AG04449 (cell line): ENCODE measurements around the gene GAS2L1.

Experiments
- CTCF ChIA-PET: fragments of 350-600 bp; formaldehyde crosslinking; extraction: SDS; loops from one replicate; lab custom pipeline; 2021; ENCODE audit warnings: antibody characterized with exemption; lab: Yijun Ruan, JAX
- POLR2A ChIA-PET: fragments of 400-600, 350-600 bp; formaldehyde crosslinking; extraction: SDS; loops from one replicate; lab custom pipeline; 2020; ENCODE audit warnings: antibody characterized with exemption, inconsistent platforms; lab: Yijun Ruan, JAX
- DNase-seq: peaks from one replicate; pipeline ENCODE4 v3.0.0-alpha.2; 2010; ENCODE audit warnings: low read depth, low spot score
- H3K4me3 ChIP-seq: 2 replicates; pipeline ENCODE4 v1.5.1; 2011; ENCODE audit warnings: low read depth, mild to moderate bottlenecking, control low read depth, low read length
- TF ChIP-seq, protein P1 (sequence below): IDR thresholded peaks from one replicate; pipeline ENCODE4 v1.5.1; 2011; ENCODE audit warnings: mild to moderate bottlenecking, moderate library complexity, low read length, control low read depth, inconsistent platforms; ENCODE audit not compliant: insufficient read depth; ENCODE audit errors: missing control alignments

Gene GAS2L1

DNA sequence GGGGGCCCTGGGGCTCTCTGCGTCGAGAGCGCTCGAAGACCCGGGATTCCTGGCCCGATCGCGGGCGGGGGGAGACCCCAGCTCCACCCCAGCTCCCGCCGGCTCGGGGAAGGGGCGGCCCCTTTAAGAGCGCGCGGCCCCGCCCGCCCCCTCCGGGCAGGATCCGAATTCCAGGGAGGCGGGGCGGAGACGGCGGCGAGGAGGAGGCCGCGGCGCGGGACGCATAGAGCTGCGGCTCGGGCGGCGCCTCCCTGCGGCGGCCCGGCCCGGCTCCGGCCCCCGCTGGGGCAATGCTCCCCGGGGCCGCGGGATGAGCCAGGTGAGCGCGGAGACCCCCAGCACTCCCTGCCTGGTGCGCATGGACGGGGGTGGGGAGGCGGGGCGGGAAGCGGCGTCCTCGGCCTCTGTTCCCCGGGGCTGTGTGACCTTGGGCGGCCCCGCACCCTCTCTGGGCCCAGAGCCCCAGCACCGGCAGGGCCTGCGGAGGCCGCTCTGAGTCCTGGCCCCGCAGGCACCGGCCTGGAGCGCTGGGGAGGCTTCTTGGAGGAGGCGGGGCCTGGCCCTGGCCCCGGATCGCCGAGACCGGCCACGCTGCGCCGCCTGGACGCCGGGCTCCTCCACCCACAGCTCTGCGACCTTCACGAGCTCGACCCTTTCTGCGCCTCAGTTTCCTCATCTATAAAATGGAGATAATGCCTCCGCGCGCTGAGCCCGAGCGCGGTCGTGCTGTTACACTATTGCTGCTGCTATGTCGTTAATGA is 565 bp downstream of the GAS2L1 start:
- DNase-seq, result no peak
- ChIA-PET POLR2A (interaction anchor here (1.4 to 1.5 kb wide), 2 partner anchors 13 to 247 kb away, joined by 4 read pairs; partner anchors contain the start of gene THOC5), CTCF (interaction anchor here (0.7 to 4.3 kb wide), 19 partner anchors 10 to 780 kb away, joined by 3 to 48 read pairs (median 6); partner anchors contain the start of gene AP1B1)
- TF ChIP-seq, protein P1, sequence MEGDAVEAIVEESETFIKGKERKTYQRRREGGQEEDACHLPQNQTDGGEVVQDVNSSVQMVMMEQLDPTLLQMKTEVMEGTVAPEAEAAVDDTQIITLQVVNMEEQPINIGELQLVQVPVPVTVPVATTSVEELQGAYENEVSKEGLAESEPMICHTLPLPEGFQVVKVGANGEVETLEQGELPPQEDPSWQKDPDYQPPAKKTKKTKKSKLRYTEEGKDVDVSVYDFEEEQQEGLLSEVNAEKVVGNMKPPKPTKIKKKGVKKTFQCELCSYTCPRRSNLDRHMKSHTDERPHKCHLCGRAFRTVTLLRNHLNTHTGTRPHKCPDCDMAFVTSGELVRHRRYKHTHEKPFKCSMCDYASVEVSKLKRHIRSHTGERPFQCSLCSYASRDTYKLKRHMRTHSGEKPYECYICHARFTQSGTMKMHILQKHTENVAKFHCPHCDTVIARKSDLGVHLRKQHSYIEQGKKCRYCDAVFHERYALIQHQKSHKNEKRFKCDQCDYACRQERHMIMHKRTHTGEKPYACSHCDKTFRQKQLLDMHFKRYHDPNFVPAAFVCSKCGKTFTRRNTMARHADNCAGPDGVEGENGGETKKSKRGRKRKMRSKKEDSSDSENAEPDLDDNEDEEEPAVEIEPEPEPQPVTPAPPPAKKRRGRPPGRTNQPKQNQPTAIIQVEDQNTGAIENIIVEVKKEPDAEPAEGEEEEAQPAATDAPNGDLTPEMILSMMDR, result no peak
- H3K4me3 ChIP-seq, result peak overlapping the region; percentile 62

DNA sequence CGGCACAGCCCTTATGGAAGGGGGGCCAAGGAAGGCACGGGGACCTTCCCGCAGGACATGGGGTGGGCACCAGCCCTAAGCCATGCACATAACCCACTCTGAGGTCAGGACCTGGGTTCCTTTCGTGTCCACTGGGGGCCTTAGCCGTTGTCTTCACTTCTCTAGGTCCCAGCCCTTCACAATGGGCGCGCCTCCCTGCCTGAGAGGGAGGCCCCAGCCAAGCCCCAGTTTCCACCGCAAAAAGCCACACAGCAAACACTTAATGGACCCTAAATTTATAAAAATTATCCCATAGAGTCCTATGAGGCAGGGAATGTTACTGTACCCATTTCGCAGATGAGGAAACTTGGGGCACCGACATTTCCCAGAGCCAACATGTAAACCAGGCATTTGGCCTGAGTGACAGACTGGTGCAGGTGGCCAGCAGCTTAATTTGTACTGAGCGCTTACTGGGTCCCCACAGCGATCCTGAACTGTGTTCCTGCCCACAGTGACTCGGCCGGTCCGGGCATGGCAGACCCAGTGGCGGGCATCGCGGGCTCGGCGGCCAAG is 1.2 kb downstream of the GAS2L1 start:
- TF ChIP-seq, protein P1, result no peak
- CTCF ChIA-PET, result interaction anchor here (1.5 to 4.3 kb wide), 5 partner anchors 21 to 222 kb away, joined by 3 to 48 read pairs (median 7); no protein-coding TSS in a partner anchor
- peak overlapping the region; percentile 62 for H3K4me3 ChIP-seq
- no peak for DNase-seq
- POLR2A ChIA-PET, result interaction anchor here (1.4 to 1.5 kb wide), 2 partner anchors 13 to 246 kb away, joined by 4 read pairs; partner anchors contain the start of gene THOC5

DNA sequence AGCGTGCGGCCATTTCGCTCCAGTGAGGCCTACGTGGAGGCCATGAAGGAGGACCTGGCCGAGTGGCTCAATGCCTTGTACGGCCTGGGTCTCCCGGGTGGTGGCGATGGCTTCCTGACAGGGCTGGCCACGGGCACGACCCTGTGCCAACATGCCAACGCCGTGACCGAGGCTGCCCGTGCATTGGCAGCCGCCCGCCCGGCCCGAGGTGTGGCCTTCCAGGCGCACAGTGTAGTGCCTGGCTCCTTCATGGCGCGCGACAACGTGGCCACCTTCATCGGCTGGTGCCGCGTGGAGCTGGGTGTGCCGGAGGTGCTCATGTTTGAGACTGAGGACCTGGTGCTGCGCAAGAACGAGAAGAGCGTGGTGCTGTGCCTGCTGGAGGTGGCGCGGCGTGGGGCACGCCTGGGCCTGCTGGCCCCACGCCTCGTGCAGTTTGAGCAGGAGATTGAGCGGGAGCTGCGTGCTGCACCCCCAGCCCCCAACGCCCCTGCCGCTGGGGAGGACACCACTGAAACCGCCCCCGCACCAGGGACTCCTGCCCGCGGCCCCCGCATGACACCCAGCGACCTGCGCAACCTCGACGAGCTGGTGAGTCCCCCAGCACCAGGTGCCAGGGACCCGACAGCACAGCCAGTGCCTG is 1.8 kb downstream of the GAS2L1 start:
- ChIA-PET POLR2A (no interaction called here), CTCF (interaction anchor here (0.7 to 4.3 kb wide), 4 partner anchors 11 to 50 kb away, joined by 3 to 48 read pairs (median 3); no protein-coding TSS in a partner anchor)

DNA sequence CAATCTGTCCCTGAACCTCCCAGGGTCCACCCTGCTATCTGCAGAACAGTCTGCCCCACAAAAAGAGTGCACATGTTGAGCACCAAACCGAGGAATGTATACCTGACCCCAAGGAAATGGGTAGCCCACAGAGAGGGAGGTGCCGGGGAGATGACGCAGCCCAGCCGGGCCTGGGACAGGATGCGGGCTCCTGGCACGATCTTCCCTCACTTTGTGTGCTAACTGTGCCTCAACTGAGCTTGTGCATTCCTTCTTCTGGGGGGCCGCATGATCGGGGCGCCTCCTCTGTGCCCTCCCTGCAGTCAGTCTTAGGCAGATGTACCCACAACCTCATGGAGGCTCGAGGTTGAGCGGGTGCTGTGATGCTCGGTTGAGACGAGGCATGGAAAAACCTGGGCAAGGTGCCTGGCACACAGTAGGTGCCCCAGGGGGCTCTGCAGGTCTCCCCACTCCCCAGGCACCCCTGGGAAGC is 2.4 kb downstream of the GAS2L1 start:
- DNase-seq, result no peak
- ChIA-PET CTCF (interaction anchor here (0.7 to 4.3 kb wide), 3 partner anchors 10 to 49 kb away, joined by 3 to 48 read pairs (median 3); no protein-coding TSS in a partner anchor), POLR2A (no interaction called here)
- H3K4me3 ChIP-seq, result peak overlapping the region; percentile 27
- TF ChIP-seq, protein P1, result no peak

More for the DNA sequence above, 1.8 kb downstream of the GAS2L1 start:
- no peak for DNase-seq
- TF ChIP-seq, protein P1, result no peak
- H3K4me3 ChIP-seq, result peak overlapping the region; percentile 12

DNA sequence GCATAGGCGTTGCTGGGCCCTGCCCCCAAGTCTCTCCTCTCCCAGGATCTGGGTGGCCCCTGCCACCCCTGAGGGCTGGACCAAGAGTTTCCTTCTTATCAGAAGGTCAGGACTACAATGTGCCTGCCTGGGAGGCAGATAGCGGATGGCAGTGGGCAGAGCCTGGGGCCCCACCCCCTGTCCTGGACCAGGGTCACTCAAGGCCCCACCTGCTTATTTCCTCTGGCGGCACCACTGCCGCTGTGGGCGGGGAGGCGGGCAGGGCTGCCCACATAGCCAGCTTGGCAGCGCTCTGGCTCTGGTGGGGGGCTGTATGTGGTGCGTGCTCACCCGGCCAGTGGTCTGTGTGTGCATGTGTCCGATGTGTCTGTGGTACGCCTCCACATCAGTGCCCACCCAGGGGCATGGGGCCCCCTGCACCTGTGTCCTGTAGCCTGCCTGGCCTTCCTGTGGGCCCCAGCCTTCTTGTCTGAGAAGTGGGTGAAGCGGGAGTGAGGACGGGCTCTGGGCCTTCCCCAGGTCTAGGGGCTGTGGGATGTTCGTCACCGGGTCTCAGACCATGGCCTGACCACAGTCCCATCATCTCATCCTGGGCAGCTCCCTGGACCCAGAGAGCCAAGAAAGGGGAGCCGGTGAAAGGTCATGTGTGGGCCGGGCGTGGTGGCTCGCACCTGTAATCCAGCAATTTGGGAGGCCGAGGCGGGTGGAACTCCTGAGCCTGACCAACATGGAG is 3.0 kb downstream of the GAS2L1 start:
- POLR2A ChIA-PET, result no interaction called here
- CTCF ChIA-PET, result no interaction called here
- H3K4me3 ChIP-seq, result no peak overlapping the region
- DNase-seq, result no peak
- TF ChIP-seq, protein P1, result no peak
